ENCODE results near the gene SMU1.

Gene SMU1

GRCh38 chr9:33117796-33118195 lies 41.3 kb upstream of the SMU1 start:
- no peak for TF ChIP-seq CTCF (IDR thresholded peaks at IDR 0.05)
- H3K4me3 ChIP-seq: no peak overlapping the region
- H3K27ac ChIP-seq: peak overlapping the region in 1 of 2 donors; percentile 45
- no peak for DNase-seq (ENCODE audit: low spot score)

- DNase-seq (ENCODE audit: low spot score): no peak
- no peak for TF ChIP-seq CTCF (IDR thresholded peaks at IDR 0.05)
- Histone ChIP-seq H3K27ac (peak overlapping the region in 1 of 2 donors; percentile 45), H3K4me3 (no peak overlapping the region)
These were observed 40.8 kb upstream of the SMU1 start for GRCh38 chr9:33117306-33117705.

DNA sequence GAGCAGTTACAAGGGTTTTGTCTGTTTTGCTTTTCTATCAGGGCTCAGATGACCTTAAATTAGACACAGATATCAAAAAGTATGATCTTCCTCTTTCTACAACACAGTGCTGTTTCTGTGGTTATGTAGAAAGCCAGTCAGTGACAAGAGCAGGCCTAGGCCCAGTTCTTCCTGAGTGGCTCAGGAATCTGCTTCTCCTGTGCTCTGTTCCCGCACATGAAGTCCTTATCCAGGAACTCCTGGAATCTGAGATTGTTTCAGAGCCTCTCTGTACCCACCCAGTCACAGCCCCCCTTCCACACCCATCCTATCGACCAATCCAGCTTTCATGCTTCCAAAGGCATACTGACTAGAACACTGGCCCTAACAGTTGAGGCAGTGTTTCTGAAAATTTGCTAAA lies 40.4 kb upstream of the SMU1 start:
- DNase-seq (ENCODE audit: low spot score): no peak
- peak overlapping the region in 1 of 2 donors; percentile 39 for H3K27ac ChIP-seq
- TF ChIP-seq CTCF (IDR thresholded peaks at IDR 0.05): no peak
- no peak overlapping the region for H3K4me3 ChIP-seq

DNA sequence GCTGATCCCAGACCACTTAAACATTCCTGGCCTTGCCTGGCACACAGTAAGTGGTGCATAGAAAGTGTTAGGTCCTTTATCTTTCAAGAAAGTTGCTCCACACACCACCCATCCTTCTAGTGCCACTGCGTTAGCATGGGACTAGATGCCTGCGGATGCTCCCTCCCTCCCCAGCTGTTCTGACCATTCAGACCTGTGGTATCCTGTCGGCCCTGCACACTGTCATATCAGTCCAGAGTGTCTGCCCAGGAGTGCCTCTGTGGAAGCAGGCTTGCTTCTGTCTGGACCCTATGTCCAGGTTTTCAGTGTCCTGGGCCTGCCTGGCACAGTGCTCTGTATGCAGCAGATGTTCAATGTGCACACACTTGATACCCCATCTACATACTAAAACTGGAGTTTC lies 38.3 kb upstream of the SMU1 start:
- TF ChIP-seq CTCF (IDR thresholded peaks at IDR 0.05): no peak
- no peak overlapping the region for H3K27ac ChIP-seq
- H3K4me3 ChIP-seq: no peak overlapping the region
- DNase-seq (ENCODE audit: low spot score): no peak

GRCh38 chr9:33113799-33114547 lies 37.5 kb upstream of the SMU1 start:
- no peak for TF ChIP-seq CTCF (IDR thresholded peaks at IDR 0.05)
- no peak overlapping the region for H3K27ac ChIP-seq
- no peak overlapping the region for H3K4me3 ChIP-seq
- DNase-seq (ENCODE audit: low spot score): no peak

GRCh38 chr9:33112094-33112493 lies 35.6 kb upstream of the SMU1 start:
- no peak for TF ChIP-seq CTCF (IDR thresholded peaks at IDR 0.05)
- Histone ChIP-seq H3K4me3 (no peak overlapping the region), H3K27ac (no peak overlapping the region)
- DNase-seq (ENCODE audit: low spot score): no peak

- DNase-seq (ENCODE audit: low spot score): no peak
- no peak for TF ChIP-seq CTCF (IDR thresholded peaks at IDR 0.05)
- no peak overlapping the region for H3K4me3 ChIP-seq
- H3K27ac ChIP-seq: no peak overlapping the region
These were observed 35.2 kb upstream of the SMU1 start for GRCh38 chr9:33111631-33112030.

Measured in coronary artery (tissue), 2 donors.